ENCODE results near the gene B3GNT4. TPM values are rescaled to one million over a fixed set of nuclear protein-coding genes. Genes with fewer than 3 reads are reported as not detected.
A peak's percentile ranks its signal among the peaks of the same experiment; 100 is the strongest.

Gene B3GNT4
- total and polyA plus RNA-seq, 2 of the 4 experiments (the other 2 are of a cell fraction): 0.18 to 0.53 TPM

GRCh38 chr12:122185494-122186082 lies 17.9 kb upstream of the B3GNT4 start:
- ATAC-seq (ENCODE audit: low read depth): no peak
- Histone ChIP-seq H2AFZ (replicated peaks; ENCODE audit: low read length, poor library complexity) (no peak overlapping the region), H2AK9ac (replicated peaks; ENCODE audit: low read depth, low read length, poor library complexity) (peak overlapping the region; percentile 63), H4K5ac (ENCODE audit: low read depth, low read length) (no peak overlapping the region), H3K9me3 (ENCODE audit: control insufficient read depth, insufficient read depth, low read length) (0 out of 2 replicates have a peak, but pooled peaks cover 2% of the 10 kb centered on the region), H2AK5ac (ENCODE audit: low read depth, low read length) (peak overlapping the region; percentile 14; the same call in 1 of the 2 replicates), H3K36me3 (ENCODE audit: control insufficient read depth, insufficient read depth, low read length) (no peaks in the 10 kb centered on the region), H3K4ac (ENCODE audit: low read depth, low read length) (no peak overlapping the region), H4K8ac (ENCODE audit: low read depth in 2 of 2, low read length in 2 of 2) (no peak overlapping the region), H2BK15ac (ENCODE audit: low read depth, low read length) (no peak overlapping the region), H3K56ac (ENCODE audit: extremely low read depth, insufficient read depth, low read length) (no peak overlapping the region), H3K9ac (ENCODE audit: low read depth, low read length) (no peak overlapping the region), H3K27ac (ENCODE audit: insufficient read depth, low read length) (no peak overlapping the region), H3K79me1 (ENCODE audit: low read depth in 1 of 2, low read length in 2 of 2) (no peaks in the 10 kb centered on the region), H2BK120ac (ENCODE audit: low read depth, low read length) (no peak overlapping the region), H2BK20ac (ENCODE audit: low read depth, low read length) (no peak overlapping the region), H3K27me3 (ENCODE audit: control insufficient read depth, insufficient read depth, low read length) (no peaks in the 10 kb centered on the region), H3K18ac (ENCODE audit: low read depth, low read length) (no peak overlapping the region), H3K9me1 (ENCODE audit: insufficient read depth, low read length) (no peaks in the 10 kb centered on the region), H4K20me1 (ENCODE audit: insufficient read depth, low read length) (peaks cover under 1% of the 10 kb centered on the region; the same call in 1 of the 2 replicates), H4K91ac (ENCODE audit: insufficient read depth, low read depth, low read length) (no peak overlapping the region), H3K14ac (replicated peaks; ENCODE audit: low read depth, low read length) (no peak overlapping the region), H3K4me2 (ENCODE audit: low read depth, low read length) (no peak overlapping the region), H3K4me1 (ENCODE audit: control insufficient read depth, insufficient read depth, low read length) (peaks cover 5% of the 10 kb centered on the region; the same call in 1 of the 2 replicates), H3K4me3 (ENCODE audit: insufficient read depth, low read depth, low read length) (no peak overlapping the region), H2BK5ac (ENCODE audit: low read depth, low read length, poor library complexity, severe bottlenecking) (no peak overlapping the region), H3K23ac (ENCODE audit: low read depth, low read length) (no peak overlapping the region)
- no peak for TF ChIP-seq RCOR1 (IDR thresholded peaks at IDR 0.05; ENCODE audit: insufficient replicate concordance, low read length)
- TF ChIP-seq FOS (IDR thresholded peaks at IDR 0.05; ENCODE audit: low read depth, low read length): no peak
- no peak for TF ChIP-seq CHD1 (IDR thresholded peaks at IDR 0.05; ENCODE audit: low read depth, low read length)
- no peak for TF ChIP-seq NFE2L2 (IDR thresholded peaks at IDR 0.05; ENCODE audit: low read depth, low read length)
- TF ChIP-seq CTCF (conservative IDR thresholded peaks at IDR 0.05; ENCODE audit: low read depth, low read length): no peak
- TF ChIP-seq RAD21 (IDR thresholded peaks at IDR 0.05; ENCODE audit: low read length): no peak
- no peak for TF ChIP-seq MAZ (IDR thresholded peaks at IDR 0.05; ENCODE audit: borderline replicate concordance, low read depth, low read length)
- no peak for TF ChIP-seq BHLHE40 (IDR thresholded peaks at IDR 0.05; ENCODE audit: low read depth, low read length)
- no peak for TF ChIP-seq ELK1 (IDR thresholded peaks at IDR 0.05; ENCODE audit: borderline replicate concordance, low read depth, low read length)
- TF ChIP-seq RFX5 (IDR thresholded peaks at IDR 0.05; ENCODE audit: low read depth, low read length): no peak
- no peak for TF ChIP-seq MXI1 (IDR thresholded peaks at IDR 0.05; ENCODE audit: borderline replicate concordance, low read depth, low read length)
- TF ChIP-seq POLR2A (IDR thresholded peaks at IDR 0.05; ENCODE audit: low read depth, low read length): no peak
- TF ChIP-seq USF2 (IDR thresholded peaks at IDR 0.05; ENCODE audit: low read depth, low read length): no peak
- no peak for DNase-seq
- BruUV-seq (replicated peaks): no TSS peak
- intact Hi-C loops (cut with micrococcal nuclease): no loop called here
- WGBS, 2 experiments (ENCODE audit: extremely low coverage in 2 of 2, insufficient read length in 1 of 2): 100% methylated on average over 3 of the region's 10 CpGs; no CpG with 5 or more reads in 1 of the 2 experiments
- CTCF ChIA-PET: no interaction called here
- POLR2A ChIA-PET (ENCODE audit: unreplicated experiment): interaction anchor here (0.6 kb wide), 1 partner anchor 10 kb away, joined by 9 read pairs; no protein-coding TSS in a partner anchor
- in situ Hi-C loops (cut with MboI; ENCODE audit: low sequenced_read_pairs): no loop called here
- dilution Hi-C loops (cut with HindIII; ENCODE audit: low sequenced_read_pairs, unreplicated experiment): no loop called here

Data from IMR-90 (cell line).